Activated CD4-positive, alpha-beta memory T cell treated with anti-CD3 and anti-CD28 coated beads for 36 hours (primary cell): ENCODE measurements around the gene PPP1R12B. TPM values are rescaled to one million over a fixed set of nuclear protein-coding genes. Genes with fewer than 3 reads are reported as not detected.

Source experiments
- CTCF ChIA-PET: fragments of 350-600 bp; sonication (Branson Sonifier 250); formaldehyde crosslinking; loops from one replicate; lab custom pipeline; 2021; ENCODE audit warnings: antibody characterized with exemption, inconsistent platforms; lab: Charles Lee
- POLR2A ChIA-PET: fragments of 350-600 bp; sonication (Branson Sonifier 250); formaldehyde crosslinking; loops from one replicate; lab custom pipeline; 2021; ENCODE audit warnings: antibody characterized with exemption; lab: Charles Lee
- DNase-seq: peaks from one replicate; pipeline ENCODE4 v3.0.0-alpha.2; 2020
- H3K27ac Mint-ChIP-seq: one replicate; pipeline ENCODE4 v1.8.0; 2021; ENCODE audit warnings: mixed read lengths
- H3K27me3 Mint-ChIP-seq: one replicate; pipeline ENCODE4 v1.8.0; 2021; ENCODE audit warnings: mixed read lengths
- H3K36me3 Mint-ChIP-seq: one replicate; pipeline ENCODE4 v1.8.0; 2021; ENCODE audit warnings: mixed read lengths
- H3K4me1 Mint-ChIP-seq: one replicate; pipeline ENCODE4 v1.8.0; 2021; ENCODE audit warnings: low read depth, mixed read lengths
- H3K4me3 Mint-ChIP-seq: one replicate; pipeline ENCODE4 v1.8.0; 2021; ENCODE audit warnings: mild to moderate bottlenecking, mixed read lengths
- H3K9me3 Mint-ChIP-seq: one replicate; pipeline ENCODE4 v1.8.0; 2021; ENCODE audit warnings: mixed read lengths
- intact Hi-C: fragments of 100-400 bp; cut with micrococcal nuclease; formaldehyde crosslinking; loops from one replicate; pipeline ENCODE4 v1.15.1; 2023
- total RNA-seq, 2 experiments: library from RNA; stranded (reverse); gene quantifications; one replicate each; pipeline ENCODE4 v1.2.3, GENCODE V29; 2021

PPP1R12B gene
- total RNA-seq, 2 experiments from 2014 or later = 8.2 to 8.6 TPM

- no peaks in the 10 kb centered on the region for H3K9me3 Mint-ChIP-seq
- H3K36me3 Mint-ChIP-seq = no peaks in the 10 kb centered on the region
- POLR2A ChIA-PET = no interaction called here
- intact Hi-C loops = no loop called here
- no peak overlapping the region for H3K27ac Mint-ChIP-seq
- CTCF ChIA-PET = interaction anchor here (0.7 to 6.8 kb wide), 31 partner anchors 9 to 404 kb away, joined by 3 to 64 read pairs (median 5); partner anchors contain the start of genes LGR6 and UBE2T
- H3K4me1 Mint-ChIP-seq = peaks cover 5% of the 10 kb centered on the region
- peaks cover 4% of the 10 kb centered on the region for H3K27me3 Mint-ChIP-seq
- no peak for DNase-seq
- no peak overlapping the region for H3K4me3 Mint-ChIP-seq
Observed at GRCh38 chr1:202316186-202316585, 32.3 kb upstream of the PPP1R12B start.

- POLR2A ChIA-PET = no interaction called here
- H3K9me3 Mint-ChIP-seq = no peaks in the 10 kb centered on the region
- peaks cover 3% of the 10 kb centered on the region for H3K27me3 Mint-ChIP-seq
- H3K36me3 Mint-ChIP-seq = no peaks in the 10 kb centered on the region
- no peak overlapping the region for H3K4me3 Mint-ChIP-seq
- CTCF ChIA-PET = interaction anchor here (1.0 to 6.8 kb wide), 4 partner anchors 43 to 133 kb away, joined by 3 to 64 read pairs (median 8); partner anchors contain the start of gene LGR6
- no peak for DNase-seq
- intact Hi-C loops = no loop called here
- no peak overlapping the region for H3K27ac Mint-ChIP-seq
- no peaks in the 10 kb centered on the region for H3K4me1 Mint-ChIP-seq
Observed at GRCh38 chr1:202317941-202318925, 30.3 kb upstream of the PPP1R12B start.

GRCh38 chr1:202319381-202320080, 29.0 kb upstream of the PPP1R12B start:
- Mint-ChIP-seq H3K27me3 (no peaks in the 10 kb centered on the region), H3K4me1 (no peaks in the 10 kb centered on the region), H3K27ac (no peak overlapping the region), H3K9me3 (no peaks in the 10 kb centered on the region), H3K4me3 (no peak overlapping the region), H3K36me3 (no peaks in the 10 kb centered on the region)
- ChIA-PET CTCF (interaction anchor here (1.0 to 3.0 kb wide), 3 partner anchors 45 to 134 kb away, joined by 3 to 9 read pairs (median 6); no protein-coding TSS in a partner anchor), POLR2A (no interaction called here)
- intact Hi-C loops = no loop called here
- DNase-seq = no peak

GRCh38 chr1:202320081-202320405, 28.5 kb upstream of the PPP1R12B start:
- ChIA-PET POLR2A (no interaction called here), CTCF (interaction anchor here (1.0 to 1.3 kb wide), 2 partner anchors 46 to 131 kb away, joined by 3 to 6 read pairs; no protein-coding TSS in a partner anchor)
- Mint-ChIP-seq H3K27me3 (no peaks in the 10 kb centered on the region), H3K27ac (no peak overlapping the region), H3K36me3 (no peaks in the 10 kb centered on the region), H3K4me1 (no peaks in the 10 kb centered on the region), H3K4me3 (no peak overlapping the region), H3K9me3 (no peaks in the 10 kb centered on the region)
- intact Hi-C loops = no loop called here
- no peak for DNase-seq

- ChIA-PET CTCF (interaction anchor here (1.1 to 1.6 kb wide), 2 partner anchors 131 to 135 kb away, joined by 4 to 5 read pairs; no protein-coding TSS in a partner anchor), POLR2A (no interaction called here)
- H3K4me1 Mint-ChIP-seq = no peaks in the 10 kb centered on the region
- DNase-seq = no peak
- H3K36me3 Mint-ChIP-seq = no peaks in the 10 kb centered on the region
- no peaks in the 10 kb centered on the region for H3K27me3 Mint-ChIP-seq
- no peaks in the 10 kb centered on the region for H3K9me3 Mint-ChIP-seq
- intact Hi-C loops = no loop called here
- H3K27ac Mint-ChIP-seq = no peak overlapping the region
- no peak overlapping the region for H3K4me3 Mint-ChIP-seq
Observed at GRCh38 chr1:202323731-202324130, 24.8 kb upstream of the PPP1R12B start.

- Mint-ChIP-seq H3K36me3 (no peaks in the 10 kb centered on the region), H3K9me3 (no peaks in the 10 kb centered on the region), H3K27ac (no peak overlapping the region), H3K4me1 (no peaks in the 10 kb centered on the region), H3K27me3 (no peaks in the 10 kb centered on the region), H3K4me3 (no peak overlapping the region)
- POLR2A ChIA-PET = no interaction called here
- intact Hi-C loops = no loop called here
- no peak for DNase-seq
- CTCF ChIA-PET = interaction anchor here (0.6 to 2.3 kb wide), 3 partner anchors 8 to 132 kb away, joined by 3 to 9 read pairs (median 5); no protein-coding TSS in a partner anchor
Observed at GRCh38 chr1:202324646-202325045, 23.9 kb upstream of the PPP1R12B start.

- Mint-ChIP-seq H3K27me3 (no peaks in the 10 kb centered on the region), H3K4me1 (no peaks in the 10 kb centered on the region), H3K4me3 (no peak overlapping the region), H3K36me3 (peaks cover 34% of the 10 kb centered on the region), H3K27ac (no peak overlapping the region), H3K9me3 (no peaks in the 10 kb centered on the region)
- DNase-seq = no peak
- POLR2A ChIA-PET = no interaction called here
- intact Hi-C loops = no loop called here
- CTCF ChIA-PET = interaction anchor here (1.1 to 1.4 kb wide), 3 partner anchors 14 to 55 kb away, joined by 3 read pairs; no protein-coding TSS in a partner anchor
Observed at GRCh38 chr1:202329891-202330290, 18.6 kb upstream of the PPP1R12B start.

- Mint-ChIP-seq H3K27me3 (no peaks in the 10 kb centered on the region), H3K4me3 (no peak overlapping the region), H3K9me3 (no peaks in the 10 kb centered on the region), H3K36me3 (peaks cover 44% of the 10 kb centered on the region), H3K4me1 (no peaks in the 10 kb centered on the region), H3K27ac (no peak overlapping the region)
- no peak for DNase-seq
- intact Hi-C loops = no loop called here
- ChIA-PET CTCF (interaction anchor here (2.1 to 2.2 kb wide), 2 partner anchors 10 to 18 kb away, joined by 6 to 8 read pairs; no protein-coding TSS in a partner anchor), POLR2A (no interaction called here)
Observed at GRCh38 chr1:202333861-202334260, 14.6 kb upstream of the PPP1R12B start.

- no peak for DNase-seq
- Mint-ChIP-seq H3K9me3 (no peaks in the 10 kb centered on the region), H3K4me1 (peaks cover 30% of the 10 kb centered on the region), H3K27ac (peak overlapping the region; percentile 34), H3K36me3 (peaks cover 7% of the 10 kb centered on the region), H3K27me3 (no peaks in the 10 kb centered on the region), H3K4me3 (peak overlapping the region; percentile 58)
- POLR2A ChIA-PET = interaction anchor here (0.6 kb wide), 1 partner anchor 224 kb away, joined by 3 read pairs; no protein-coding TSS in a partner anchor
- CTCF ChIA-PET = interaction anchor here (0.5 to 4.0 kb wide), 15 partner anchors 9 to 390 kb away, joined by 3 to 27 read pairs (median 3); no protein-coding TSS in a partner anchor
- intact Hi-C loops = loop anchor here (1.0 to 10.0 kb wide), 9 partner anchors 37 to 981 kb away; partner anchors contain the start of gene TIMM17A
Observed at GRCh38 chr1:202343652-202344349, 4.7 kb upstream of the PPP1R12B start.

GRCh38 chr1:202348005-202348508, 442 bp upstream of the PPP1R12B start:
- CTCF ChIA-PET = interaction anchor here (1.2 to 1.4 kb wide), 3 partner anchors 10 to 172 kb away, joined by 3 read pairs; no protein-coding TSS in a partner anchor
- H3K4me1 Mint-ChIP-seq = peaks cover 27% of the 10 kb centered on the region
- POLR2A ChIA-PET = interaction anchor here (1.1 kb wide), 1 partner anchor 188 kb away, joined by 4 read pairs; the partner anchor contains the start of gene PTPN7
- peak overlapping the region; percentile 81 for H3K4me3 Mint-ChIP-seq
- no peaks in the 10 kb centered on the region for H3K27me3 Mint-ChIP-seq
- H3K9me3 Mint-ChIP-seq = no peaks in the 10 kb centered on the region
- intact Hi-C loops = loop anchor here (2.0 to 10.0 kb wide), 7 partner anchors 57 to 977 kb away; partner anchors contain the start of genes RABIF and TIMM17A
- H3K27ac Mint-ChIP-seq = peak overlapping the region; percentile 81
- H3K36me3 Mint-ChIP-seq = no peaks in the 10 kb centered on the region
- no peak for DNase-seq
